Head of caudate nucleus (tissue), 42 donors: ENCODE results near the gene MTOR.
"Not testable (repeated sequence)": the region's sequence is repeated elsewhere in the genome, so short reads cannot be mapped to it uniquely, and the experiment has no call there.

Source experiments
- DNase-seq, 42 donors: peaks; one replicate each; pipeline versions ENCODE4 v3.0.0 to v3.0.0-alpha.2; 2020 to 2021; ENCODE audit warnings: mixed read lengths in 7 of 42
- intact Hi-C: fragments of 100-400 bp; cut with DNase I; formaldehyde crosslinking; loops from one replicate; pipeline ENCODE4 v1.15.0; 2022

The MTOR gene

DNA sequence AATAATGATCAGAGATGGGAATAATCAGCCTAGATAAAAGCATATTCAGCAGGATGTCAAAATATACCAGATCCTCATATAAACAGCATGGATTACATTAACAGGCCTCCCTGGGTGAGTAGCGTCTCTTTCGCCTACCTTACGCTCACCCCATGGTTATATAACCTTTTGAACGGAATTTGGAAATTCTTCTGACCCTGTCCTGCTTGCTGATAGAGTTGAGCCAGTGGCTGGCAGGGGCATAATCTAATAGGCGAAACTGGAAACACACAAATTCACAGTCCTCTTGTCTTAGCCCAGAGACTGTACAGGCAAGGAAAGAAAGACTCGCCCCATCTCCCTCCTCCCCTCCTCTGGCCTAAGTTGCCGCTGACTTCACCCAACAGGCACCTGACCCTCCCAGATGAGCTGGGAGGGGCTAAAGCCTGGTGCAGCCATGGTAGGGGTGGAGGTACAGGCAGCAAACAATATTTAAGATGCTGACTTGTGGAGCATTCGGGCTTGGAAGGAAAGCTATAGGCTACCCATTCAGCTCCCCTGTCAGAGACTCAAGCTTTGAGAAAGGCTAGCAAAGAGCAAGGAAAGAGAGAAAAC lies 73.4 kb downstream of the MTOR start, which contains the start of gene ANGPTL7:
ANGPTL7 (plus strand) TSS at position 498 of the 594 bp plus-strand sequence. CDS start 225 bp downstream, outside the sequence.
- intact Hi-C loops, result no loop called here
- no peak for DNase-seq

DNA sequence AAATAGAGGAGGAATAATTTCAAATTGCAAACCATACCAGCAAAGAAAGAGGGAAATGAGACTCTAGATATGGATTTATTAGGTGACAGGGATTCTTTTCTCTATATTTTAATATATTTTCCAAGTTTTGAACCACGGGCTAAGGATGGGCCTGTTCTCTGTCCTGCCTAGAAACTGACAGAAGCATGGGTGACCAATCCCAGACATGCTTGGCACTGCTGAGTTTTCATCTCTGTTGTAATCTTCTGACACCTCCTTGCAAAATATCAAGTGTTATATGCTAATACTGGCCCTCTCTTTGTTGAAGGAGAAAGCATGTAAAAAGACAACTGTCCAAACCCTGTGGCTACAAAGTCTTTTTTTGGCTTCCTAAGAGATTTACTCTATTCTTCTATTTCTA lies 74.0 kb downstream of the MTOR start:
- intact Hi-C loops, result no loop called here

DNA sequence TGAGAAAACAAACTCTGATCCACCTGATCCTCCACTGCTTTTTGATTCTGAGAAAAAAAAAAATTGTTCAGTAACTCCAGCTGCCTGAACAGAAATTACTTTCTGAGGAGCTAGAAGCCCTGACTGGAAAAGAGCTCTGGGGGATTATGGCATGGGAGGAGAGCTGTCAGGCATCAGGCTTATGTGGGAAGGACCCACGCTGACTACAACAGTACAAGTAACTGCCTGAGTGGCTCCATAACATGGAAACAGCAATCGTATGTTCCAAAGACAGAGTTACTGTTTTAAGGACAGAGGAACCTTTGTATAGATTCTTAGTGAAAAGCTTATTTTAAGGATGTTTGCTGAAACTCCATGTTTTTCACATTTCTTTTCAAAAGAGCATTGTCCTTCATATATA lies 74.4 kb downstream of the MTOR start:
- DNase-seq, result peak in 20 of 42 donors; percentile 27 to 80 (median 58)
- intact Hi-C loops, result no loop called here

More for the DNA sequence above, 74.0 kb downstream of the MTOR start:
- no peak for DNase-seq

- peak in 1 of 42 donors; percentile 18 for DNase-seq
- intact Hi-C loops, result no loop called here
These were observed 74.9 kb downstream of the MTOR start for GRCh38 chr1:11187494-11187893.

DNA sequence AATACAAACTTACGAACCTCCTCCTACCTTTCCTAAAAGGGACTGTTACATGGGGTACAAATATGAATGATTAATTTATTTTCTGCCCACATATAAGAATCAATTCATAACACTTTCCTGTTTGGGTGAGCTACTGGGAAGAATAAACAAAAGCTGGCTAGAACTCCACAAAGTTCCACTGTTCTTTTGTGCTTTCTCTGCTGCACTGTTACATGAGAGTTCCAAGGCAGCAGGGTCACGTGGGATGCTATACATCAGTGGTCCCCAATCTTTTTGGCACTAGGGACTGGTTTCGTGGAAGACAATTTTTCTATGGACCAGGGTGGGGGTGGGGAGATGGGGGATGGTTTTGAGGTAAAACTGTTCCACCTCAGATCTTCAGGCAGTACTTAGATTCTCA lies 75.4 kb downstream of the MTOR start:
- intact Hi-C loops, result no loop called here

DNA sequence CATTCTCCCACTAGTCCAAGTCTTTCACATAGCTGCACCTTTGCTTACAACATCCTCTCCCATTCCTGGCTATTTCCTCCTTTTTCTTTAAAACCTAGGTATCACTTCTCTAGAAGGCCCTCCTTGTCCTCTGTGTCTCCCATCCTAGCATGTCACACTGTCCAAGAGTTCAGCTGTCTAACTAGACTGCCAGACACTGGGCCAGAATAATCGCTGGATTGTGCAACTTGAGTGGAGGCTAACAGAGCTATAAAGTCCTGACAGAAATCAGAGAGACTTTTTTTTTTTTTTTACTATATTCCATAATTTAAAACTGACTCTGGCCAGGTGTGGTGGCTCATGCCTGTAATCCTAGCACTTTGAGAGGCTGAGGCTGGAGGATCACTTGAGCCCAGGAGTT lies 77.4 kb downstream of the MTOR start:
- intact Hi-C loops, result no loop called here
- DNase-seq, result peak in 1 of 42 donors; percentile 20

More for the DNA sequence above, 75.4 kb downstream of the MTOR start:
- DNase-seq, result peak in 2 of 42 donors; percentile 21 to 25

DNA sequence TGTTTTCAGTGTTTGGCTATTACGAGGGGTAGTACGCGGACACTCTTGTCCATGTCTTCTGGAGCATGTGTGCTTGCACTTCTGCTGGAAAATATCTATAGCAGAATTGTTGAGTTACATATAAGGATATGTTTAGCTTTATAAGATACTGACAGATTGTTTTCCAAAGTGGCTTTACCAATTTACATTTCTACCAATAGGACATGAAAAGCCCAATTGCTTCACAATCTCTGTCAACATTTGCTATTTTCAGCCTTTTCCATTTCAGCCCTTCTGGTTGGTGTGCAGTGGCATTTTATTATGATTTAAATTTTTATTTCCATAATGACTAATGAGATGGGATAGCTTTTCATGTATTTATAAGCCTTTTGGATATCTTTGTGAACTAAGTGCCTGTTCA lies 79.5 kb downstream of the MTOR start:
- intact Hi-C loops, result no loop called here
- no peak for DNase-seq

- DNase-seq, result no peak
- intact Hi-C loops, result no loop called here
These were observed 82.0 kb downstream of the MTOR start for GRCh38 chr1:11180342-11180744.

DNA sequence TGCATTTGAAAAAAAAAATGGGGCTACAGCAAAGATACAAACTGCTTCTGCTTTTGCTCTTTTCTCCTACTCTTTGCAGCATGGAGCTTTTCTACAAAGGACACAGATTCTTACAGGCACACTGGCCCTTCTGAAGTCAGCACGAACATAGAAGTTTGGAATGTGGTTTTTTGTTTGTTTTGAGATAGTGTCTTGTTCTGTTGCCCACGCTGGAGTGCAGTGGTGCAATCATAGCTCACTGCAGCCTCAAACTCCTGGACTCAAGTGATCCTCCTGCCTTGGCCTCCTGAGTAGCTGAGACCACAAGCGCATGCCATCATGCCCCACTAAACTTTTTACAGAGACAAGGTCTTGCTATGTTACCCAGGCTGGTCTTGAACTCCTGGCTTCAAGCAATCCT lies 82.6 kb downstream of the MTOR start:
- intact Hi-C loops, DNase-seq: not testable (repeated sequence)

DNA sequence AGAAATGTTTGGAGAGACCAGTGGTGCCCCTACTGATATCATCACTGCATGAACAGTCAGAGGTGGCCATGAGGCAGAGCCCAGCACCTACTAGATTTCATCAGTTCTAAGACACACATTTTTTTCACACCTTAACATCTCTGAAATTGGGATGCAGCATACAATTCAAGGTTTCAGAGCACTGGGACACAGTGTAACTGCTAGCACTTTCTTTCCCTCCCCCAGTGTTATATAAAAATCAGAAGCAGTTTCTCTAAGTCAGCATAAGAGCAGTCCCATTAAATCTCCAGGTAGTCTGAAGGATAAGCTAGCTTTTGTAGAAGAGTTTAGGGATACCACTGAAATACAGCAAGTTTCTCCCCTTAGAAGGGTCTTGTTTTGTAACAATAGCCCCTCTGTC lies 83.2 kb downstream of the MTOR start:
- intact Hi-C loops, result no loop called here
- DNase-seq, result peak in 3 of 42 donors; percentile 15 to 32 (median 21)

DNA sequence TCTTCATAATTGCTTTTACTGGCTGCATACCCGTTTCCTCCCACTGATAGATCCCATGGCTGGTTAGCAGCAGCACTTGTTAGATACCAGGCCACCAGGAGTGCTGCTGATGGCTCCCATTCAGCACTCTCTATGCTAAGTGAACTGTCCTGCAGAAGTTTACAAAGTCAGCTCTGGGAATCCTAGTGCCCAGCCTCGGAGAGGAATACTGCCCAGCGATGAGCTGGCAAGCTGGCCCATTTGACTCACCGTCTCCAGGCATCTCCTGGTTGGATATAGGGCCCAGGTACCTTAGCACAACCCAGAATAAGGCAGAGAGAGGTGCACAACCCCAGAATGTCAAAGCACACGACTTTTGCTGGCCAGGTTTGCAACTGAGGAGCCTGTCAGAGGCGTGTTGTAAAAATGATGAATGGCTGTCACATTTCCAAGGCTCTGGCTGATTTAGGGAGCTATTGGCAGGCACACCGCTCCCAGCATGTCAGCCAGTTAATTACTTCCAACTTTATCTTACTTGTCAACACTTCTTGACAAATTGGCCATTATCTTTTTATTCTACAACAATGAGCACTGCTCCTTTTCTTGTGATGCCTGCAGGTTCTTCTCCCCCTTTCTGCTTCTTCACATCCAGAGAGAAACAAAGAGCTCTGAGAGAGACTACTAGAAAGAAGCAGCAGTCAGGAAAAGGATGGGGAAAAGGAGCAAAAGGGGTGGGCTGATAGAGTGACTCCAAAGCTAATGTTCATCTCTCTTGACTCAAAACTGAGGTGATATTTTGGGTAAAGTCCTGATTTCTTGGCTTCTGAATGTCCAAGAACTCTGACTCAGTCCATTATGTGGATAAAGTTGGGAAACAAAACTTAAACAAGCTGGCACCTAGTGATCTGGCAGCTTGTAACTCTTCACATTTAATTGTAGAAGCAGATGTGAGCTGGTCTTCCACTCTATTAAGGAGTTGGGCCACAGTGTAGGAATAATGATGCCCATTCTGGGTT lies 84.0 kb downstream of the MTOR start:
- peak in 3 of 42 donors; percentile 22 to 36 (median 24) for DNase-seq
- intact Hi-C loops, result no loop called here

DNA sequence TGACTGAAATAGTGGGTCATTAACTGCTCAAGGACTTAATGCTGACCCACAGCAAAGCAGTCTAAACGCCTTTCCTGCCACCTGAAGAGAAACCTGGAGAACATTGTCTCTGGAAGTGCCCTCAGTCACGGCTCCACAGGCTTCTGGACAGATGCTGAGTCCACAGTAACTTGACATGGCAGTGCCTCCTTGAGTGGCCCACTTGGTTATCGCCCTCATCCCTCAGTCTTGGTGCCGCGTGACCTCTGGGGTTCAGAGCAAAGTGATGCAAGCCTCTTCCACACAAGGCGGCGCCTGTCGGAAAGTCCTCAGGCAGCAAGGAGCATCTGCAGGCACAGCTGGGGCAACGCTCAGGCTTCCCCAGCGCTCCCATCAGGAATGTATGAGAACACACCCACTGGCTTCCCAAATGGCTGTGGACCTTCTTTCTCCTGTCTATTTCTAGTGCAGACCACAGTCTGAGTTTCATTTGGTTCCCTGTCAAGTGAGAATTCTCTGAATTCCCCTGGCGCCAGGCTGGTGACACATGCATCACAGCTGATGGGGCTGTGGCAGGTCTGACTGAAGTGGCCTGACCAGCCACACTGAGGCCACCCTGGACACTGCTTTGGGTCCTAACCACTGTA lies 86.2 kb downstream of the MTOR start:
- intact Hi-C loops, result no loop called here
- peak in 5 of 42 donors; percentile 15 to 59 (median 33) for DNase-seq

DNA sequence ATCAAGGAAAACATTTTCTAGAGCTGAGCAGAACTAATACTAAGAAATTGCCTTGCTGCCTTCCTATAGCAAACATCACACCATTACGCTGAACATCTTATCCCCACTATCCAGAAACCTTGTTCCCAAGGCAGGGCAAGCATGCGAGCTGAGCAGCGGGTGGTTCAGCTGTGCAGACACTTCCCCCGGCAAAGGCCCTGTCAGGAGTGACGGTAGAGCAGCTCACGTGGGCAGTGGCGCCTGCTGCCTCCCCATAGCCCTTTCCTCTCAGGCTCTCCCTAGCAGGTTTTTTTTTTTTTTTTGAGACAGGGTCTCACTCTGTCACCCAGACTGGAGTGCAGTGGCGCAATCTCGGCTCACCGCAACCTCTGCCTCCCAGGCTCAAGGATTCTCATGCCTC lies 86.9 kb downstream of the MTOR start:
- DNase-seq, result peak in 8 of 42 donors; percentile 29 to 66 (median 48)
- intact Hi-C loops, result no loop called here

- peak in 1 of 42 donors; percentile 17 for DNase-seq
- intact Hi-C loops, result no loop called here
These were observed 87.9 kb downstream of the MTOR start for GRCh38 chr1:11174261-11174942.

GRCh38 chr1:11170102-11170501 lies 92.2 kb downstream of the MTOR start:
- no peak for DNase-seq
- intact Hi-C loops, result no loop called here

- intact Hi-C loops, result no loop called here
- DNase-seq, result no peak
These were observed 93.1 kb downstream of the MTOR start for GRCh38 chr1:11169202-11169601.

DNA sequence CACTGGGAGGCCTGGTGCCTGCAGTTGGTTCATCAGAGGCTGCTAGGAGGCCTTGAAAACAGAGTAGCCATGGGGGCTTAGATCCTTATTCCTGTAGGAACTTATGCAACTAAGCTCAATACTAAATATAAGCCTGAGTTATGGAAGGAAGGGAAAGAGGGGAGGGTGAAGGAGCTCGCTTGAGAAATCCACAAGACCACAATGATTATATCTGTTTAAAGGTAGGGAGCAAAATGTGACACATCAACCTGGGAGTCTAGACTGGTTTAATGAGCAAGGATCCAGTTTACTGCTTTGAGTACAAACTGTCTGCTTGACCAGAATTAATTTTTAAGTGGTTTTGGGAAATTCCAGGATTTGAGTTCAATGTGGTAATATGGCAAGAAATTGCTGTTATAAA lies 93.6 kb downstream of the MTOR start:
- intact Hi-C loops, result no loop called here
- DNase-seq, result no peak

DNA sequence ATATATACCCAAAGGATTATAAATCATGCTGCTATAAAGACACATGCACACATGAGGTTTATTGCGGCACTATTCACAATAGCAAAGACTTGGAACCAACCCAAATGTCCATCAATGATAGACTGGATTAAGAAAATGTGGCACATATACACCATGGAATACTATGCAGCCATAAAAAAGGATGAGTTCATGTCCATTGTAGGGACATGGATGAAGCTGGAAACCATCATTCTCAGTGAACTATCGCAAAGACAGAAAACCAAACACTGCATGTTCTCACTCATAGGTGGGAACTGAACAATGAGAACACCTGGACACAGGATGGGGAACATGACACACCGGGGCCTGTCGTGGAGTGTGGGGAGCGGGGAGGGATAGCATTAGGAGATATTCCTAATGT lies 95.6 kb downstream of the MTOR start:
- not testable (repeated sequence) for DNase-seq

DNA sequence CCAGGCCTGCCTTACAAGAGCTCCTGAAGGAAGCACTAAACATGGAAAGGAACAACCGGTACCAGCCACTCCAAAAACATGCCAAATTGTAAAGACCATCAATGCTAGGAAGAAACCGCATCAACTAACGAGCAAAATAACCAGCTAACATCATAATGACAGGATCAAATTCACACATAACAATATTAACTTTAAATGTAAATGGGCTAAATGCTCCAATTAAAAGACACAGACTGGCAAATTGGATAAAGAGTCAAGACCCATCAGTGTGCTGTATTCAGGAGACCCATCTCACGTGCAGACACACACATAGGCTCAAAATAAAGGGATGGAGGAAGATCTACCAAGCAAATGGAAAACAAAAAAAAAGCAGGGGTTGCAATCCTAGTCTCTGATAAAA lies 99.6 kb downstream of the MTOR start:
- DNase-seq, intact Hi-C loops: not testable (repeated sequence)

More for the DNA sequence above, 95.6 kb downstream of the MTOR start:
- intact Hi-C loops, result not testable (repeated sequence)
